GM21515 (cell line): ENCODE data around the gene FAXDC2.

Source experiments
- ATAC-seq: cut with Tn5 transposase; IDR thresholded peaks from one replicate; pipeline ENCODE4 v1.9.1; 2021; ENCODE audit not compliant: unreplicated experiment

FAXDC2 gene

GRCh38 chr5:154800582-154800981 is 49.8 kb downstream of the FAXDC2 start:
- no peak for ATAC-seq

- no peak for ATAC-seq
Measured at GRCh38 chr5:154797762-154798161, 52.6 kb downstream of the FAXDC2 start.

- ATAC-seq, result no peak
Measured at GRCh38 chr5:154795235-154795596, 55.2 kb downstream of the FAXDC2 start.

- ATAC-seq, result no peak
Measured at GRCh38 chr5:154794525-154795234, 55.7 kb downstream of the FAXDC2 start.

- no peak for ATAC-seq
Measured at GRCh38 chr5:154793599-154794524, 56.5 kb downstream of the FAXDC2 start.

- ATAC-seq, result peak; percentile 80
Measured at GRCh38 chr5:154791535-154791934, 58.9 kb downstream of the FAXDC2 start.

GRCh38 chr5:154788212-154788611 is 62.2 kb downstream of the FAXDC2 start:
- ATAC-seq, result no peak

GRCh38 chr5:154786414-154786813 is 64.0 kb downstream of the FAXDC2 start:
- ATAC-seq, result no peak

- no peak for ATAC-seq
Measured at GRCh38 chr5:154784856-154785255, 65.5 kb downstream of the FAXDC2 start.

- ATAC-seq, result peak; percentile 64
Measured at GRCh38 chr5:154783774-154784460, 66.5 kb downstream of the FAXDC2 start.

- ATAC-seq, result peak; percentile 18
Measured at GRCh38 chr5:154782812-154783592, 67.4 kb downstream of the FAXDC2 start.

- no peak for ATAC-seq
Measured at GRCh38 chr5:154782326-154782725, 68.1 kb downstream of the FAXDC2 start.

GRCh38 chr5:154780128-154780527 is 70.3 kb downstream of the FAXDC2 start:
- ATAC-seq, result no peak

- ATAC-seq, result no peak
Measured at GRCh38 chr5:154779105-154779504, 71.3 kb downstream of the FAXDC2 start.

GRCh38 chr5:154778534-154778933 is 71.9 kb downstream of the FAXDC2 start:
- ATAC-seq, result no peak

GRCh38 chr5:154776167-154776566 is 74.2 kb downstream of the FAXDC2 start:
- no peak for ATAC-seq

GRCh38 chr5:154773326-154773725 is 77.1 kb downstream of the FAXDC2 start:
- ATAC-seq, result no peak

GRCh38 chr5:154771383-154771901 is 79.0 kb downstream of the FAXDC2 start:
- no peak for ATAC-seq

GRCh38 chr5:154770111-154770510 is 80.3 kb downstream of the FAXDC2 start:
- ATAC-seq, result no peak
